HG02884 (cell line): ENCODE measurements around the gene INPP5A.

ENCODE experiments used
- ATAC-seq: cut with Tn5 transposase; IDR thresholded peaks from one replicate; pipeline ENCODE4 v1.9.1; 2021; ENCODE audit warnings: mild to moderate bottlenecking, moderate library complexity; ENCODE audit not compliant: unreplicated experiment

INPP5A gene

DNA sequence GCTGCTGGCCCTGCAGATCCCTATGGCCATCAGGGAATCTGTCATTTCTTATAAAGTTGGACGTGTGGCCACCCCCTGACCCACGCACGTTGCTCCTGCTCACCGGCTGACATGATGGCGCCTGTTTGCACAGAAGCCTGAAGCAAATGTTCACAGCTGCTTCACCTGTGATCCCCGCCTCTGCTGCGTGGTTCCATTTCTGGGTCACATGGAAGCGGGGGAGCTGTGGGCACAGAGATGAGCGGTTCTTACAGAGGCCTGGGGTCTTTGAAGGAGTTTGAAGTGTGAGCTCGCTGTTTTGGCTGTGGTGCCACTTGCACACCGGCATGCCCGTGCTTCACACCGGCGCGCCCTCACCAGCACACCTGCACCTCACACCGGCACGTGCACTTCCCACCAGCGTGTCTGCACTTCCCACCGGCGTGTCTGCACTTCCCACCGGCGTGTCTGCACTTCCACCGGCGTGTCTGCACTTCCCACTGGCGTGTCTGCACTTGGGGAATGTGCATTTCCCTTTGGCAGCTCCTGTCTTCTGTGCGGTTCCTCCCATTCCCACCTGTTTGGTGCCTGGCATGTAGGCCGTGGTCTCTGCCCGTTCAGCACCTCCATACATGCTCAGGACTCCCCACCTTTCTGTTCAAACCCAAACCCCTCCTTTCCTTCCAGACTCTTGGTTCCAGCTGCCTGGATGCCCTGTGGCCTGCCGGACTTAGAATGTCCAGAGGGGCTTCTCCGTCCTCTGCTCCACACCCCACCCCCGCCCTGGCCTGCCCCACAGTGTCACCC lies 86.7 kb downstream of the INPP5A start:
- ATAC-seq = no peak

DNA sequence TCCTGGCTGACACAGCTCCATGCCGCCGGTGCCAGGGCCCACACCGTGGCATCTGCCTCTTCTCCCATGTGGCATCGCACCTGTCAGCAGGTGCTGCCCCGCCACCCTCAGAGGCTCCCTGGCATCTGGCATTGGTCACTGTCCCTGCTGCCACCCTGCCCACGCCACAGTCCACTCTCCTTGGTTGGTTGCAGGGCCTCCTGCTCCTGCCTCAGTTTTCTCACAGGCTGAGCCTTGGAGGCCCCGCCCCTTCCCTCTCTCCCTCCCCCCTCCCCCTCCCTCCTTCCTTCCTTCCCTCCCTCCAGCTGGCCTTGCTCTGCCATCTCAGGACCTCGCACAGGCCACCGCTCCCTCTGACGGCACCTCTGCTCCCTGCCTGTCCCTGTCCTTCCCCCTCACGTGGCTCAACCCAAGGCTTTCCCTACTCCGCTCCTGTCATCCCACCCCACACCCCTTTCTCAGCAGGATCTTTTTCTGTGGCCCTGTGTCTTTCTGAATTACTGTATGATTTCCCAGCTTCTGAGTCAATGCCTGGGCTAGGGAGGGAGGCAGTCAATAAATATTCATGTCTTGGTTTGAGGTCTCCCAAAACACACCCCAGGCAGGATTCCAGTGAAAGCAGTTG lies 87.4 kb downstream of the INPP5A start:
- no peak for ATAC-seq

DNA sequence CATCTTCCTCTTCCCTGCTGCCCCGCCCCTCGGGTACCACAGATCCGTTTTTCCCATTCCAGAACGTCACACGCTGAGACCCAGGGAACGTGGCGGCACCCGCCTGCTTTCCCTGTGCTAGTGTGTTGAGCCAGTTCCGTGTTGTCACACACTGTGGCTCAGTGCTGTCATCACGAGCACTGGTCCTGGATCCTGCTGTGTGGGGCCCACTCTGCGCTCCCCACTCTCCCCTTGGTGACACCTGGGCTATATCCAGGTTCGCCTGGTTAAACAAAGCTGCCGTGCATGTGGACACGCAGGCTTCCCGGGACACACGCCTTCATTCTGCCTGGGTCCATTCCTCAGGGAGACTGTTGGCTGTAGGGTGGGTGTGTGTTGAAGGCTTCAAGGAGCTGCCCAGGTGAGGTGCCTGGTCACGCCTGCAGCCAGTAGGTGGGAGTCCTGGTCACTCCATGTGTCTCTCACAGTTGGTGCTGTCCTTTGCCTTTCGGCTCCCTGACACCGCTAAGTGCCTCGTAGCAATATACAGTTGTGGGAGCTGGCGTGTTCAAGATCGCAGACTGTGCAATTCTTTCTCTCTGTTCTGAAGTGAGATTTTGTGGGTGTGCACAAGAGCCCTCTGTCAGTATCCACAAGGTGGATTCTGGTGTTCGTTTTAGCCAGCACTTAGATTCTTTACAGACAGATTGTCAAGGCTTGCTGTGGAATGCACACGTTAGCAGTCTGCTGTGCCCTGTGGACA lies 88.6 kb downstream of the INPP5A start:
- no peak for ATAC-seq

DNA sequence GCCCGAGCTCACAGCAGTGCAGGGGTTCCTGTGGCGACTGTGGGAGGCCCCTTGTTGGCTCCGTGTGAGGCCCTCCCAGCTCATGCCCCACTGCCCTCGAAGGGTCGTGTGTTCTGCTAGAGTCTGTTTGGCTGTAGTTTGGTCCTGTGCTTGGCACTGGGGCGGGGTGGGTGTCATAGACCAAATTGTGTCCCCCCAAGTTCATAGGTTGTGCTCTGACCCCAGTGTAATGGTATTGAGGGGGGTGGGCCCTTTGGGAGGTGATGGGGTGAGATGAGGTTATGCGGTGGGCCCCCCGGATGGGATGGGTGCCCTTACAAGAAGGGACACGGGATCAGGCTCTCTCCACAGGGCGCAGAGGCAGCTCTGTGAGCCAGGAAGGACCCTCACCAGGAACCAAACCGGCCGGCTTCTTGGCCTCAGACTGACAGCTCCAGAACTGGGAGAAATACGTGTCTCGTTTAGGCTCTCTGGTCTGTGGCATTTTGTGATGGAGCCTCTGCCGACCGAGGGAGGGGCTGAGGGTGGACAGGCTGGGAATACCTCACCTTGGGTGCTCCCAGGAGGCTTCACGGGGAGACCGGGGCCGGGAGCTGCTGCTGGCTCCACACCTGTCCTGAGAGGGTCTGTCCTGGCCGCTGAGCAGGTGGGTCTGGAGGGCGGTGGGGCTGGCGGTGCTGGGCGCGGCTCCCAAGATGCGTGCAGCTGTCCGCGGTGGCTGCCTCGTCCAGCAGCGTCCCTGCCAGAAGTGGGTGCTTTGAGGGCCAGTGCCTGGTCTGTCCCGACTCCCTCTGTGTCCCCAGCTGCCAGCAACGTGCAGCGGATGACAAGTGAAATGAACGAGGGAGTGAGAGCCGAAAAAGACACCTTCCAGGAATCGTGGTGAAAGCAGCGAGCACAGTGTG lies 89.4 kb downstream of the INPP5A start:
- ATAC-seq = no peak

DNA sequence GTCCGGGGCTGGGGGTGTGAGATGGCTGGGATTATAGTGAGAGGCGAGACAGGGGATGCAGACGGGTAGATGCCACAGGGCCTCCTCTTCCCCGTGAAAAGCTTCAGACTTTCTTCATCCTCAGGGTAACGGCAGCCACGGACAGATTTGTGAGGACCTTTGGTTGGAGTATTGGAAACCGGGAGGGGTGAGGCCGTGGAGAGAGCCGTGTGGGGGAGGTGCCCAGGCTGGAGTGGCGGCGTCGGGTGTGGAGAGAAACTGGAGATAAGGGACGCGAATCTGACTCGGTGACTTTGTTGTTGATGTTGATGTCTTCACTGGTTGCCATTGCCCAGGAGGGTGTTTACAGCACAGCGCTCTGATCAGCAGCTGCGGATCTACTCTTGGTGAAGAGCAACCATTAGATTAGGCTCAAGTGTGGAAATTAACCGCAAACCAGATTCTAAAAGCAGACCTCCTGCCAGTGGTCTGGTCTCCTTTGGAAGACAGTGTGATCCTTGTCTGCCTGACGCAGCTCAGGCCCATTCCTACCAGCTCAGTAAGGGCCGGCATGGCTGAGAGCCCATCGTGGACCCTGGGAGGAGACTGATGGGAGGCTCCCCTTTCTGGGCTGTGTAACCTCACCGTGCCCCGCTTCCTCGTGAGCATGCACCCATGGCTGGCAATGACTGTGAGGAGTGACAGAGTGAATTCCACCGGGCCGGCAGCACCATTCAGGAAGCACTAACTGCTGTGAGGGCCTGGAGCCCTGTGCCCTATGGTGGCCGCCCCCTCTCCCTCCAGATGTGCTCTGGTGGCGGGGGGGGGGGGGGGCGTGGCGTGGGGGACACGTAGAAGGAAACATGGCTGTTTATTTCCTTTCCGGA lies 90.3 kb downstream of the INPP5A start:
- no peak for ATAC-seq

DNA sequence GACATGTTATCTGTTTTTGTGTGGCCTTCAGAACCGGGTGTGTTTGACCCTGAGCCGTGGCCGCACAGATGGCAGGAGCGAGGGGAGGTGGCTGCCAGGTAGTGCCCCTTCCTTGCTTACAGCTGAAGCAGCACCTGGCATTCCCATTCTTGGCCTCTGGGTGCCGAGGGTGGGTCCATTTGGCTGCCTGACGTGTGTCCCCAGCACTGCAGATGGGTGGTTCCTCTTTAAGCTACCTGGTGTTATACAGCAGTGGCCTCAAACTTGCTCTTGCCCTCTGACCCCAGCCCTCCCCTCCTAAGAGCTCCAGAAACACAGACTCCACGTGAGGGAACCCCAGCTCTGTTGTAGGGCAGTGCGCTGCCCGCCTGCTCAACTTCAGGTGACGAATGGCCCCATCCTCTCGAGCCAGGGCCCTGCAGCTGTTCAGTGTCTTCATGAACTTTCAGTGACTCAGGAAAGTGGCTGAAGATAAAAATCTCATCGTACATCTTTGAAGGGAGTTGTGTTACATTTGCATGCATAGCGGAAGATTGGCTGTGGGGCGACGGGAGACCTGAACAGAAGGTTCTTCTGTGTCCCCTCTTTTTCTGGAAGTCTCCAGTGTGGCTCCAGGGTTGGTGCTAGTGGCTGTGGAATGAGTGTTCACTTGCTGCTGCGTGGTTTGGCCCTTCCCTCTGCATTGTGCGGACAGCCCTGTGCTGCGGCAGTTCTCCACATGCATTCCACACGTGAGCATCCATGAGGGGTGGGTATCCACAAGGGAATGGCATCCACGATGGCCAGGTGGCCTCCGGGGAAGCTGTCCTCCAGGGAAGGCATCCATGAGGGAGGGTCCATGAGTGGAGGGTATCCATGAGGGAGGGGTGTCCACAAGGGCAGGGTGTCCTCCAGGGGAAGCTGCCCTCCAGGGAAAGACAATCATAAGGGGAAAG lies 91.6 kb downstream of the INPP5A start:
- ATAC-seq = no peak

DNA sequence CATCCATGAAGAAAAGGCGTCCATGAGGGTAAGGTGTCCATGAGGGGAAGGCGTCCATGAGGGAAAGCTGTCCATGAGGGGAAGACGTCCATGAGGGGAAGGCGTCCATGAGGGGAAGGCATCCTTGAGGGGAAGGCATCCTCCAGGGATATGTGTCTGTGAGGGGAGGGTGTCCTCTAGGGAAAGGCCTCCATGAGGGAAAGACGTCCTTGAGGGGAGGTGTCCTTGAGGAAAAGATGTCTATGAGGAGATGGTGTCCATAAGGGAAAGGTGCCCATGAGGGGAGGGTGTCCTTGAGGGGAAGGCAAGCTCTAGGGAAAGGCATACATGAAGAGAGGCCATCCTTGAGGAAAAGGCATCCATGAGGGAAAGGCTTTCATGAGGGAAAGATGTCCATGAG lies 92.6 kb downstream of the INPP5A start:
- no peak for ATAC-seq

DNA sequence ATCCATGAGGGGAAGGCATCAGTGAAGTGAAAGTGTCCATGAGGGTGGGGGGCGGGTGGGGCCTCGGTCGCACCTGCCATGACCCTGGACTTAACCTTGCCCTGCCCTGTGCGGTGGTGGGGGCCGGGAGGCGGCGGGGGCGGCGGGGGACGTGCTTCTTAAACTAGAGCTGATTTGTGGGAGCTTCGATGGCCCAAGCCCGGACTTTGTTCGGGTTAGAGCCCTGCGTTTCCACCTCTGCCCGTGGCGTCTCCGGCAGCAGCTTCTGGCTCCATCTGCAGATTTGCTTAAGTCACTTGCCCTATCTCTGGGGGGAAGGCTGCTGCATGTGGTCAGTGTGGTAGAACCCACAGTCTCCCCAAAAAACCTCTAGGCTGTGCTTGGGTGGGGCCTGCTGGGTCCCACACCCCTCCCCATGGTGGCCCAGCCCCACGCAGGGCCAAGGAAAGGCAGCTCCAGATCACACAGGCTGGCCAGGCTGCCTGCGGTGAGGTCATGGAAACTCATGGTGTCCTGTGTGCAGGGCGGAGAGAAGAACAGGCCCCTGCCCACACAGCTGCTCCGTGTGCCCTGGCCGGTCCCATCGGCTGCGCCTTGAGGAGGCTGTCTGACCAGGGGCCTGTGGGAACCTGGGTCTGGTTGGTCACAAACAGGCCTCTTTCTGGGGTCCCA lies 93.2 kb downstream of the INPP5A start:
- no peak for ATAC-seq

DNA sequence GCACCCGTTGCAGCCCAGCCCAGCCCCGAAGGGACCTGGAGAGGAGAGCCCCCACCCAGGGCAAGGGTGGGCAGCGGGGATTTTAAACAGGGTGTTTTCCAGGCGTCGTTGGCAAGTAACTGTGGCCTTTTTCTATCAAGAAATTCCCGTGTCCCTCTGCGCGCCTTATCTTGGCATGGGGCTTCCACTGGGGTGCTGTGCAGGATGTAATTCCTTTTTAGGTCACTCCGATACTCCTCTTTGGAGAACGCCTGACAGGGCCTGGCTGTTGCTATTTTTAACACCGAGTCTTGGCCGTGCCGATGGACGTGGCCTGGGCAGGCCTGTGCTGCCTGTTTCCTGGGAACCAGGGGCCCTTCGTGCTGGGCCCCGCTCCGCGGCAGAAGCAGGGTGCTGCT lies 93.8 kb downstream of the INPP5A start:
- ATAC-seq = no peak

DNA sequence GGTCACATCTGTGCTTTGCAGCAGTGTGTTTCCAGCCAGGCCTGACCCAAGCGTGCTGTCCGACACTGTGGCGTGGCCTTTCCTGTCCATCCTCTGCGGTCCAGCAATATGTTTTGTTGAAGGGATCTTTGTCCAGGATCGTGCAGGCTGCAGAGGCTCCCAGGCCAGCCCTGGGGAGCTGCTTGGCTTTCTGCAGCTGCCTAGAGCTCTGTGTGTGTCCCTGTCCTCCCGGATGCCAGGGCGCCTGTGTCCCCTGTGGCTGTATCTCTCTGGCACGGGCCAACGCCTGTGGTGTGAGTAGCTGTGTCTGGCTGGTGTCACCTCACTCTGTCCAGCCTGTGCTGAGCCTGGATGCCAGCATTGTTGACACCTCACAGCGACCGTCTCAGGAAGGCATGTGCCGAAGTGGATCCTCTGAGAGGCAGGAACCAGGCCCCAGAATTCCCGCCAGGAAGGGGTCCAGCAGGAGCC lies 94.5 kb downstream of the INPP5A start:
- ATAC-seq = no peak

DNA sequence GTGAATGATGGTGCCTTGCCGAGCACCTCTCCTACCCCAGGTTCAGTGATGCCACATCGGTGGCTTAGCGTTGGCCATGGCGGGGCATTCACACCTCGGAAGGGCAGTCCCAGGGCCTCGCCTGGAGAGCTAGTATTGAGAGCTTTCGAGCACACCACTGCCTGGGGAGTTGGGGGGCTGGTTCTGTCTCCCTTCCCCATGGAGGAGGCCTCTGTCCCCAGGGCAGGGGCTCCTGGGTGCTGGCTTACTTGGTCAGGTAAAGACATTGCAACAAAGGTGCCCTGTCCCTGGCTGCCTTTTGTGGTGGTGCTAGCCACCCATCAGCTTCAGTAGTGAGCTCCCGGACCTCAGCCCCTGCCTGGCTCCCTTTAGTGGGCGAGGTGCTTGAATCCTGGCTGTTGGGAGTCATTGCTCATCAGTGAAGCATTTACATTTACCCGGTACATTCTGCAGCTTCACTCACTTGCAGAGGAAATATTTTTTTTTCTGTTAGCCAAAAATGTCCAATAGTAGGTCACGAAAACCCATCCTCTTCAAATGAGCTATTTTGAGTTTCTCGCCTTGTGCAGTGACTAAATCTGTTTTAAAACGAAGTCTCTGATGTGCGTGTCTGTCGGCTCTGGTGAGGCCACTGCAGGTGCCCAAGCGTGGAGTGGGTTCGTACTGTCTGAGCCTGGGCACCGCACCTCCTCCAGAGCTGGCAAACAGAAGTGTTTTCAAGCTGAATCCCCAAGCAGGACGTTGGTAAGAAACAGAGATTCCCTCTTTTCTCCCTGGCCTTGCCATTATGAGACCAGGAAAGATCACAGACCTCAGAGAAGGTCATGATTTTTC lies 95.5 kb downstream of the INPP5A start:
- ATAC-seq = no peak

DNA sequence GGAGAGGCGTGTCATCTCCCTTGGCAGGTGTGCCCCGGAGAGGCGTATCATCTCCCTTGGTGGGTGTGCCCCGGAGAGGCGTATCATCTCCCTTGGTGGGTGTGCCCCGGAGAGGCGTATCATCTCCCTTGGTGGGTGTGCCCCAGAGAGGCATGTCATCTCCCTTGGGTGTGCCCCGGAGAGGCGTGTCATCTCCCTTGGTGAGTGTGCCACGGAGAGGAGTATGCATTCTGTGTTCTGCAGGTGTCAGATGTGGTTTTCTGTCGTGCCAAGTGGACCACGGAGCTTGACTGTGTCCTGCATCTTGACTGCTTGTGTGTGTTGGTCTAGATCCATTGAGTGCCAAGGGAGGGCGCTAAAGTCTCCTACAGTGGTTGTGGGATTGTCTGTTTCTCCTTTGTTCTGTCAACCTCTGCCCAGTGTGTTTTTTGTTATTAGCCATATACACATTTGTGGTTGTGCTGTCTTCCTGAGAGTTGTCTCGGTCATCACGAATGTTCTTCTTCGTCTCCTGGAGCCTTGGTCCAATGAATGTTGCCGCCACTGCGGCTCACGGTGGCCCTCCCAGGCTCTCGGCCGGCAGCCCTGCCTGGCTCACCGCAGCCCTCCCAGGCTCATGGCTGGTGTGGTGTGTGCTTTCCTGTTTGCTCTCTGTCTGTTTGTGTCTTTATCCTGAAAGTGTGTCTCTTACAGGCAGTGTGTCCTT lies 96.8 kb downstream of the INPP5A start:
- no peak for ATAC-seq

DNA sequence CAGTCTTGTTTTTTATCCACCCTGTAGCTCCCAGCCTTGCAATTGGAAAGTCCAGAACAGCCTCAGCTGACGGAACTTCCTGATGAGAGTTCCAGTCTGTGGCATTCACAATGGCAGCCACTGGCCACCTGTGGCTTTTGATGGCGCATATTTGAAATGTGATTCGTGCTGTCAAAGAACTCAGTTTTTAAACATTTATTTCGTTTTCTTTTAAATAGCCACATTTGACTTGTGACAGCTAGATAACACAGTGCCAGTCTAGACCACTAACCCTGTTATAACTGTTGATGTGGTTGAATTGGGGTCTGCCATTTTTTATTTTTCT lies 97.3 kb downstream of the INPP5A start:
- no peak for ATAC-seq

DNA sequence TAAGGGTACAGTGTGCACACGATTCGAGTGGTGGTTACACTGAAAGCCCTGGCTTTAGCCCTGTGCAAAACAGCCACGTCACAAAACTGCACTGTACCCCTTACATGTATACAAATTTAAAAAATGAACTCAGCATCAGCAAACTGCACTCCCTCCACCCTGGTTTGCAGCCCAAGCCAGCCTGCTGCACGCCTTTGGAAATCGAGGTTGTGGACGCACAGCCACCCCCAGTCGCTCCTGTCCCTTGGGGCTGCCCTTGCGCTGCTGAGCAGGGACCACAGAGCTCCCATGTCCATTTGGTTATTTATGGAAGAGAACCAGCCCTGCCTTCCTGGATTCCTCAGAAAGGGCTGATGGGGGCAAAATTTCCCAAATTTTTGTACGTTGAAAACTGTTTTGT lies 98.8 kb downstream of the INPP5A start:
- ATAC-seq = no peak

DNA sequence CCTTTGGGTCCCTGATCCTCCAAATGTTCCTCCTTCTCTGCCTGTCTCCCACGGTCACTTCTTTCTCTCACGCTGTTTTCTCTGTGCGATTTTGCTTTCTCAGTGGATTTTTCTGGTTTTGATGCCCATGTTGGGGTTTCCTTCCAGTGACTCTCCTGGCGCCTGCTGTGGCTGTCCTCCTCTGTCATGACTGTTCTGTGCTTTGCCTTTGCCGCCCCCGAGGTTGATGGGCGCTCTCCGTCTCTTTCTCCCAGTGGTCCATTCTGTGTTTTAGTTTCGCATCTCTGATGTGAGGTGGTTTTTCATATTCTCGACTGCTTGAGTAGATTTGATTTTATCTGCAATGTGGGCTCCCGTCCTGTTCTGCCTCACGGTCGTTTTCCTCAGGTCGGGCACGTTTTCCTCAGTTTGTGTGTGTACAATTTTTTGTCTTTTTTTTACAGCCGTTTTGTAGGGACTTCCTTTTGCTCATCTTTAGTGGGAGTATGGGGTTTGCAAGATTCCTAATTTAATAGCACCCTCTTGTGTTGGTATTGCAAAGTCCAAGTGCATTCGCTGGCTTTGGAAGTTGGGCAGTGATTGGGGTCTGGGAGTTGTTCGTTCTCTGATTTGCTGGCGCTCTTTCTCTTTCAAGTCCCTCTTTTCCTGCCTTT lies 100.0 kb downstream of the INPP5A start:
- ATAC-seq = no peak

DNA sequence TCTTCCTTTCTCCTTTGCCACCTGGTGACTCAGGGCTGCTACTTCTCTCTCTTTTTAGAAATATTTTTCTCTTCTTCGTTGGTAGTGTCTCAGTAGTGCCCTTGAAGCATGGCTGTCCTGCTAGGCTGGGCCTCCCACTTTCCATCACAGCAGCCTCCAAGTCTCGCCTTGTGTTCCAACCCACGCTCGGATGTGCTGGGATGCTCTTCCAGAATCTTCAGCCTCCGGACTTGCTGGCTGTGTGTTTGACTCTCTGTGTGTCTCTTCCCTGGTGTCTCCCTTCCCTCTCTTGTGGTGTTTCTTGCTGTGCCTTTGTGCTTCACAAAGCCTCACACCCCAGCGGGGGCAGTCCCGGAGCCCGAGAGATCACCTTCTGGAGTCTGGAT lies 100.5 kb downstream of the INPP5A start:
- ATAC-seq = no peak
